ENCODE results near the gene MS4A4A.

MS4A4A gene

DNA sequence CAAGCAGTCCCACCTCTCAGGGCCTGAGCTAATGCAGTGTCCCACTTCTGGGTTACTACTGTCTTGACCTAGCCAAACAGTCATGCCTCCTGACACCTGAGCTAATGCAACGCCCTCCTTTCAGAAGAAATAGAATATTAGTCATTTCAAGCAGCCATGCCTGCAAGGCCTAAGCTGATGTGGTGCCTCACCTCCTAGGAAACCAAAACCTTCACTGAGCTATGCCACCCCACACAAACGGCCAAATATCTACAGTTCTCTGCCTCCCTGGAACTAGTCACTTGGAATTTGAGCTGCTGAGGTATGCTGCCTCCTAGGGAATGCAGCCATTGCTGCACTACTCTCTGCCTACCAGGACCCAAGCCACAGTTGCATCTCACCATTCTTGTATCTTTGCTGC, 38.3 kb downstream of the MS4A4A start:
- H3K4me1 ChIP-seq (ENCODE audit: insufficient read depth, low read length): no peaks in the 10 kb centered on the region

DNA sequence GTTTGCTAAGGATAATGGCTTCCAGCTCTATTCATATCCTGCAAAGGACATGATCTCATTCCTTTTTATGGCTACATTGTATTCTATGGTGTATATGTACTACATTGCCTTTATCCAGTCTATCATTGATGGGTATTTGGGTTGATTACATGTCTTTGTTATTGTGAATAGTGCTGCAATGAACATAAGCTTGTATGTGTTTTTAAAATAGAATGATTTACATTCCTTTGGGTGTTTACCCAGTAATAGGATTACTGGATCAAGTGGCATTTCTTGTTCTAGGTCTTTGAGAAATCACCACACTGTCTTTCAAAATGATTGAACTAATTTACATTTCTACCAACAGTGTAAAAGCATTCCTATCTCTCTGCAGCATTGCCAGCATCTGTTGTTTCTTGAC, 40.6 kb downstream of the MS4A4A start:
- H3K9ac ChIP-seq (ENCODE audit: low read depth, low read length): no peak overlapping the region
- no peaks in the 10 kb centered on the region for H4K20me1 ChIP-seq (ENCODE audit: insufficient read depth, low read length)
- TF ChIP-seq, protein P1, sequence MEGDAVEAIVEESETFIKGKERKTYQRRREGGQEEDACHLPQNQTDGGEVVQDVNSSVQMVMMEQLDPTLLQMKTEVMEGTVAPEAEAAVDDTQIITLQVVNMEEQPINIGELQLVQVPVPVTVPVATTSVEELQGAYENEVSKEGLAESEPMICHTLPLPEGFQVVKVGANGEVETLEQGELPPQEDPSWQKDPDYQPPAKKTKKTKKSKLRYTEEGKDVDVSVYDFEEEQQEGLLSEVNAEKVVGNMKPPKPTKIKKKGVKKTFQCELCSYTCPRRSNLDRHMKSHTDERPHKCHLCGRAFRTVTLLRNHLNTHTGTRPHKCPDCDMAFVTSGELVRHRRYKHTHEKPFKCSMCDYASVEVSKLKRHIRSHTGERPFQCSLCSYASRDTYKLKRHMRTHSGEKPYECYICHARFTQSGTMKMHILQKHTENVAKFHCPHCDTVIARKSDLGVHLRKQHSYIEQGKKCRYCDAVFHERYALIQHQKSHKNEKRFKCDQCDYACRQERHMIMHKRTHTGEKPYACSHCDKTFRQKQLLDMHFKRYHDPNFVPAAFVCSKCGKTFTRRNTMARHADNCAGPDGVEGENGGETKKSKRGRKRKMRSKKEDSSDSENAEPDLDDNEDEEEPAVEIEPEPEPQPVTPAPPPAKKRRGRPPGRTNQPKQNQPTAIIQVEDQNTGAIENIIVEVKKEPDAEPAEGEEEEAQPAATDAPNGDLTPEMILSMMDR (IDR thresholded peaks at IDR 0.05; ENCODE audit: borderline replicate concordance, extremely low read depth, low read length, poor library complexity, severe bottlenecking): no peak
- no peak for TF ChIP-seq EZH2 (IDR thresholded peaks at IDR 0.05; ENCODE audit: borderline replicate concordance, low read depth, low read length, severe bottlenecking)
- no peaks in the 10 kb centered on the region for H3K36me3 ChIP-seq (ENCODE audit: insufficient read depth, low read length)
- H3K27ac ChIP-seq (ENCODE audit: low read length): no peak overlapping the region
- H3K4me3 ChIP-seq (ENCODE audit: low read depth in 1 of 2, low read length in 2 of 2): no peak overlapping the region
- H2AFZ ChIP-seq (ENCODE audit: low read depth, low read length): no peak overlapping the region
- no peaks in the 10 kb centered on the region for H3K27me3 ChIP-seq (ENCODE audit: insufficient read depth, low read length, poor library complexity)
- H3K4me1 ChIP-seq (ENCODE audit: insufficient read depth, low read length): no peaks in the 10 kb centered on the region
- no peak for ATAC-seq (ENCODE audit: insufficient read depth, low read depth)
- H3K9me3 ChIP-seq (ENCODE audit: insufficient read depth, low read length, severe bottlenecking): peaks cover 8% of the 10 kb centered on the region
- no peak for DNase-seq
- no peaks in the 10 kb centered on the region for H3K79me2 ChIP-seq (ENCODE audit: insufficient read depth, low read length)
- H3K4me2 ChIP-seq (ENCODE audit: insufficient read depth, low read length): no peak overlapping the region

More for the DNA sequence above, 38.3 kb downstream of the MS4A4A start:
- Histone ChIP-seq H3K36me3 (ENCODE audit: insufficient read depth, low read length) (no peaks in the 10 kb centered on the region), H3K4me3 (ENCODE audit: low read depth in 1 of 2, low read length in 2 of 2) (no peak overlapping the region), H3K9me3 (ENCODE audit: insufficient read depth, low read length, severe bottlenecking) (peaks cover 6% of the 10 kb centered on the region), H2AFZ (ENCODE audit: low read depth, low read length) (no peak overlapping the region), H3K9ac (ENCODE audit: low read depth, low read length) (no peak overlapping the region), H3K27ac (ENCODE audit: low read length) (no peak overlapping the region), H3K27me3 (ENCODE audit: insufficient read depth, low read length, poor library complexity) (no peaks in the 10 kb centered on the region), H3K79me2 (ENCODE audit: insufficient read depth, low read length) (no peaks in the 10 kb centered on the region), H4K20me1 (ENCODE audit: insufficient read depth, low read length) (no peaks in the 10 kb centered on the region), H3K4me2 (ENCODE audit: insufficient read depth, low read length) (no peak overlapping the region)
- TF ChIP-seq, protein P1 (IDR thresholded peaks at IDR 0.05; ENCODE audit: borderline replicate concordance, extremely low read depth, low read length, poor library complexity, severe bottlenecking): no peak
- no peak for TF ChIP-seq EZH2 (IDR thresholded peaks at IDR 0.05; ENCODE audit: borderline replicate concordance, low read depth, low read length, severe bottlenecking)
- DNase-seq (no peak), ATAC-seq (ENCODE audit: insufficient read depth, low read depth) (no peak)

DNA sequence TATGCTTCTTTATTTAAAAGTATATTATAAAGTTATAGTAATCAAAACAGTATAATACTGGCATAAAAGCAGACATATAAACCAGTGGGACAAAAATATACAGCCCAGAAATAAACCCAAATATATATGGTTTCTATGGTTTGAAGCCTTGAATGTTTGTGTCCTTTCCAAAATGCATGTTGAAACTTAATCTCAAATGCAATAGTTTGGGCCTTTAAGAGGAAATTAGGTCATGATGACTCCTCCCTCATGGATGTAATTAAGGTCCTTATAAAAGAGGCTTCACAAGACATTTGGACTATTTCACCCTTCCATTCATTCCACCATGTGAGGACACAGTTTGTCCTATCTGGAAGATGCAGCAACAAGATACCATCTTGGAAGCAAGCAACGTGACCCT, 46.5 kb downstream of the MS4A4A start, which contains the start of gene MS4A6E:
MS4A6E (plus strand) TSS at position 301 of the 400 bp plus-strand sequence. CDS start 7,641 bp downstream, outside the sequence.
- no peak within 1 kb of the TSS for H2AFZ ChIP-seq (ENCODE audit: low read depth, low read length)
- no peak for DNase-seq
- H3K9ac ChIP-seq (ENCODE audit: low read depth, low read length): no peak within 1 kb of the TSS
- H3K4me1 ChIP-seq (ENCODE audit: insufficient read depth, low read length): no peaks in the 10 kb centered on the region
- no peak within 1 kb of the TSS for H3K4me3 ChIP-seq (ENCODE audit: low read depth in 1 of 2, low read length in 2 of 2)
- H3K9me3 ChIP-seq (ENCODE audit: insufficient read depth, low read length, severe bottlenecking): peaks cover 8% of the 10 kb centered on the region
- H4K20me1 ChIP-seq (ENCODE audit: insufficient read depth, low read length): no peaks in the 10 kb centered on the region
- no peak for ATAC-seq (ENCODE audit: insufficient read depth, low read depth)
- no peaks in the 10 kb centered on the region for H3K79me2 ChIP-seq (ENCODE audit: insufficient read depth, low read length)
- TF ChIP-seq, protein P1 (IDR thresholded peaks at IDR 0.05; ENCODE audit: borderline replicate concordance, extremely low read depth, low read length, poor library complexity, severe bottlenecking): no peak
- no peak for TF ChIP-seq EZH2 (IDR thresholded peaks at IDR 0.05; ENCODE audit: borderline replicate concordance, low read depth, low read length, severe bottlenecking)
- no peaks in the 10 kb centered on the region for H3K27me3 ChIP-seq (ENCODE audit: insufficient read depth, low read length, poor library complexity)
- no peaks in the 10 kb centered on the region for H3K36me3 ChIP-seq (ENCODE audit: insufficient read depth, low read length)
- no peak within 1 kb of the TSS for H3K27ac ChIP-seq (ENCODE audit: low read length)
- H3K4me2 ChIP-seq (ENCODE audit: insufficient read depth, low read length): no peak within 1 kb of the TSS

DNA sequence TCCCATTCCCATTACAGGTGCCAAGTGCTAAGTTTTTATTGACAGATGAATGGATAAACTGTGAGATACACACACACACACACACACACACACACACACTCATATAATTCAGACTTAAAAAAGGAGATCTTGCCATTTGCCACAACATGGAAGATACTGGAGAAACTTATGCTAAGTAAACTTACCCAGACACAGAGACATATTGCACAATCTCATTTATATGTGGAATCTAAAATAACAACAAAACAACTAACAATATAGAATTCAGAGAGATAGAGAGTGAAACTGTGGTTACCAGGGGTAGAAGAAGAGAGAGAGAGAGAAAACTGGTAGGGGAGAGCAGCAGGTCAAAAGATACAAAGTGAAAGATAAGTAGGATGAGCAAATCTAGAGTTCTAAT, 48.0 kb downstream of the MS4A4A start:
- H3K27ac ChIP-seq (ENCODE audit: low read length): no peak overlapping the region
- DNase-seq: no peak
- no peaks in the 10 kb centered on the region for H3K36me3 ChIP-seq (ENCODE audit: insufficient read depth, low read length)
- H4K20me1 ChIP-seq (ENCODE audit: insufficient read depth, low read length): no peaks in the 10 kb centered on the region
- no peaks in the 10 kb centered on the region for H3K4me1 ChIP-seq (ENCODE audit: insufficient read depth, low read length)
- no peak overlapping the region for H2AFZ ChIP-seq (ENCODE audit: low read depth, low read length)
- H3K79me2 ChIP-seq (ENCODE audit: insufficient read depth, low read length): no peaks in the 10 kb centered on the region
- TF ChIP-seq EZH2 (IDR thresholded peaks at IDR 0.05; ENCODE audit: borderline replicate concordance, low read depth, low read length, severe bottlenecking): no peak
- TF ChIP-seq, protein P1 (IDR thresholded peaks at IDR 0.05; ENCODE audit: borderline replicate concordance, extremely low read depth, low read length, poor library complexity, severe bottlenecking): no peak
- H3K4me3 ChIP-seq (ENCODE audit: low read depth in 1 of 2, low read length in 2 of 2): no peak overlapping the region
- H3K9me3 ChIP-seq (ENCODE audit: insufficient read depth, low read length, severe bottlenecking): peaks cover 8% of the 10 kb centered on the region
- no peak overlapping the region for H3K4me2 ChIP-seq (ENCODE audit: insufficient read depth, low read length)
- H3K9ac ChIP-seq (ENCODE audit: low read depth, low read length): no peak overlapping the region
- ATAC-seq (ENCODE audit: insufficient read depth, low read depth): no peak
- no peaks in the 10 kb centered on the region for H3K27me3 ChIP-seq (ENCODE audit: insufficient read depth, low read length, poor library complexity)
